GM23338 (cell line): ENCODE results near the gene TMEM167B. TPM values are rescaled to one million over a fixed set of nuclear protein-coding genes. Genes with fewer than 3 reads are reported as not detected.

Experiments used
- ATAC-seq: fragments of 200-7000 bp; cut with Tn5 transposase; 3 replicates; pipeline ENCODE4 v1.9.1; 2020
- DNase-seq: peaks from one replicate; pipeline ENCODE4 v3.0.0-alpha.2; 2015; ENCODE audit warnings: low spot score
- H2AFZ ChIP-seq: fragments of 200-600 bp; sonication (generic); 2 replicates; pipeline ENCODE4 v1.8.0; 2016; ENCODE audit warnings: antibody characterized with exemption, mild to moderate bottlenecking, moderate library complexity
- H3F3A ChIP-seq: fragments of 200-600 bp; sonication (generic); replicated peaks from 2 replicates; pipeline ENCODE4 v1.8.0; 2017; ENCODE audit warnings: antibody characterized with exemption, mixed run types, low read depth
- H3K27ac ChIP-seq: fragments of 200-600 bp; sonication (generic); 2 replicates; pipeline ENCODE4 v1.6.1; 2016; ENCODE audit warnings: low read depth
- H3K27me3 ChIP-seq: fragments of 200-600 bp; sonication (generic); 2 replicates; pipeline ENCODE4 v1.8.0; 2016; ENCODE audit warnings: mild to moderate bottlenecking, mixed run types, moderate library complexity; ENCODE audit not compliant: insufficient read depth
- H3K36me3 ChIP-seq: fragments of 200-600 bp; sonication (generic); 2 replicates; pipeline ENCODE4 v1.8.0; 2016; ENCODE audit warnings: mild to moderate bottlenecking; ENCODE audit not compliant: insufficient read depth
- H3K4me1 ChIP-seq: fragments of 200-600 bp; sonication (generic); 2 replicates; pipeline ENCODE4 v1.8.0; 2016; ENCODE audit warnings: mild to moderate bottlenecking, moderate library complexity; ENCODE audit not compliant: insufficient read depth
- H3K4me2 ChIP-seq: fragments of 200-600 bp; sonication (generic); 2 replicates; pipeline ENCODE4 v1.7.1; 2017; ENCODE audit warnings: mixed run types
- H3K4me3 ChIP-seq: fragments of 200-600 bp; sonication (generic); 2 replicates; pipeline ENCODE4 v1.6.1; 2016; ENCODE audit warnings: mixed run types
- H3K79me2 ChIP-seq: fragments of 200-600 bp; sonication (generic); replicated peaks from 2 replicates; pipeline ENCODE4 v1.8.0; 2017; ENCODE audit warnings: mild to moderate bottlenecking; ENCODE audit not compliant: insufficient read depth
- H3K9me2 ChIP-seq: fragments of 200-600 bp; sonication (generic); 2 replicates; pipeline ENCODE4 v1.8.0; 2017; ENCODE audit not compliant: insufficient read depth
- H4K20me1 ChIP-seq: fragments of 200-600 bp; sonication (generic); replicated peaks from 2 replicates; pipeline ENCODE4 v1.8.0; 2017; ENCODE audit warnings: mild to moderate bottlenecking; ENCODE audit not compliant: insufficient read depth
- H3K27ac Mint-ChIP-seq: 2 replicates; pipeline ENCODE4 v1.8.0; 2020; ENCODE audit warnings: inconsistent platforms, mild to moderate bottlenecking, moderate library complexity, mixed read lengths
- H3K27me3 Mint-ChIP-seq: 3 replicates; pipeline ENCODE4 v1.8.0; 2022; ENCODE audit warnings: low read depth, mild to moderate bottlenecking, moderate library complexity, mixed read lengths, inconsistent platforms; ENCODE audit not compliant: insufficient read depth, poor library complexity
- H3K36me3 Mint-ChIP-seq: 3 replicates; pipeline ENCODE4 v1.8.0; 2021; ENCODE audit warnings: low read depth, mild to moderate bottlenecking, inconsistent platforms, moderate library complexity, mixed read lengths
- H3K4me1 Mint-ChIP-seq: 3 replicates; pipeline ENCODE4 v1.8.0; 2020; ENCODE audit warnings: mild to moderate bottlenecking, inconsistent platforms, mixed read lengths
- H3K4me3 Mint-ChIP-seq: 3 replicates; pipeline ENCODE4 v1.8.0; 2021; ENCODE audit warnings: moderate library complexity, mild to moderate bottlenecking, inconsistent platforms, mixed read lengths
- H3K9me3 Mint-ChIP-seq: 3 replicates; pipeline ENCODE4 v1.8.0; 2020; ENCODE audit warnings: moderate library complexity, mild to moderate bottlenecking, inconsistent platforms, mixed read lengths
- CREB1 ChIP-seq: fragments of 250-450 bp; sonication (Bioruptor Pico); IDR thresholded peaks from 2 replicates; pipeline ENCODE4 v1.5.0; 2020; ENCODE audit warnings: low read depth, mild to moderate bottlenecking, moderate library complexity
- CTCF ChIP-seq, 2 experiments: fragments of 200-600 bp in 1 of 2; sonication (generic) in 1 of 2; conservative IDR thresholded peaks; 2 replicates each; pipeline versions ENCODE4 v1.5.1 to v1.6.1; 2016 to 2017; ENCODE audit warnings: antibody characterized with exemption in 2 of 2, low read depth in 2 of 2, mild to moderate bottlenecking in 2 of 2, moderate library complexity in 1 of 2
- EZH2 ChIP-seq: fragments of 200-600 bp; sonication (generic); IDR thresholded peaks from one replicate; pipeline ENCODE4 v1.8.0; 2017; ENCODE audit warnings: antibody characterized with exemption, mild to moderate bottlenecking, low read depth; ENCODE audit not compliant: unreplicated experiment
- EZH2phosphoT487 ChIP-seq: fragments of 200-600 bp; sonication (generic); IDR thresholded peaks from one replicate; pipeline ENCODE4 v1.8.1; 2018; ENCODE audit warnings: antibody characterized with exemption; ENCODE audit not compliant: unreplicated experiment
- JUNB ChIP-seq: IDR thresholded peaks from one replicate; pipeline ENCODE4 v1.6.1; 2016; ENCODE audit warnings: antibody characterized with exemption; ENCODE audit not compliant: unreplicated experiment
- NANOG ChIP-seq: IDR thresholded peaks from 2 replicates; pipeline ENCODE4 v1.6.1; 2016; ENCODE audit warnings: antibody characterized with exemption, borderline replicate concordance
- POLR2AphosphoS5 ChIP-seq: IDR thresholded peaks from 2 replicates; pipeline ENCODE4 v1.6.1; 2016; ENCODE audit warnings: antibody characterized with exemption, low read depth
- STAT1 ChIP-seq: IDR thresholded peaks from one replicate; pipeline ENCODE4 v1.6.1; 2016; ENCODE audit warnings: antibody characterized with exemption; ENCODE audit not compliant: unreplicated experiment
- ZNF114 ChIP-seq: fragments of 250-450 bp; sonication (Bioruptor Pico); IDR thresholded peaks from 2 replicates; pipeline ENCODE4 v1.5.0; 2020; ENCODE audit warnings: mild to moderate bottlenecking, moderate library complexity
- ZNF331 ChIP-seq: fragments of 250-450 bp; sonication (Bioruptor Pico); IDR thresholded peaks from 2 replicates; pipeline ENCODE4 v1.5.0; 2020; ENCODE audit warnings: low read depth, mild to moderate bottlenecking, moderate library complexity
- polyA plus RNA-seq: library from polyadenylated mRNA; unstranded; fragments of >200 nt; fragmentation: Nextera tagmentation; extraction: Ambion mirVana; gene quantifications from 2 replicates; pipeline ENCODE4 v1.2.1, GENCODE V29; 2016
- total RNA-seq: library from RNA; depleted of rRNA; stranded (reverse); fragments of >200 nt; shearing (Covaris generic); gene quantifications from 2 replicates; pipeline ENCODE4 v1.2.3, GENCODE V29; 2014
- TF ChIP-seq, protein P1 (sequence below): fragments of 250-450 bp; sonication (Bioruptor Pico); IDR thresholded peaks from 2 replicates; pipeline ENCODE4 v1.5.0; 2020; ENCODE audit warnings: mild to moderate bottlenecking, moderate library complexity
- TF ChIP-seq, protein P2 (sequence below): IDR thresholded peaks from 2 replicates; pipeline ENCODE4 v1.6.1; 2016; ENCODE audit warnings: antibody characterized with exemption
- TF ChIP-seq, protein P3 (sequence below): IDR thresholded peaks from one replicate; pipeline ENCODE4 v1.6.1; 2018; ENCODE audit warnings: antibody characterized with exemption; ENCODE audit not compliant: unreplicated experiment

The TMEM167B gene
- total and polyA plus RNA-seq, 2 experiments from 2014 or later = 9.8 to 10.7 TPM

GRCh38 chr1:109107785-109108184, 17.2 kb downstream of the TMEM167B start:
- TF ChIP-seq ZNF331 (CRISPR knock-in tag) (no peak), POLR2AphosphoS5 (no peak), EZH2 (no peak), CREB1 (CRISPR knock-in tag) (no peak), CTCF (conservative IDR thresholded peaks at IDR 0.05; ENCODE audit: low read depth in 2 of 2) (no peak), EZH2phosphoT487 (no peak), NANOG (no peak), ZNF114 (CRISPR knock-in tag) (no peak), JUNB (no peak), STAT1 (no peak)
- TF ChIP-seq, protein P1, sequence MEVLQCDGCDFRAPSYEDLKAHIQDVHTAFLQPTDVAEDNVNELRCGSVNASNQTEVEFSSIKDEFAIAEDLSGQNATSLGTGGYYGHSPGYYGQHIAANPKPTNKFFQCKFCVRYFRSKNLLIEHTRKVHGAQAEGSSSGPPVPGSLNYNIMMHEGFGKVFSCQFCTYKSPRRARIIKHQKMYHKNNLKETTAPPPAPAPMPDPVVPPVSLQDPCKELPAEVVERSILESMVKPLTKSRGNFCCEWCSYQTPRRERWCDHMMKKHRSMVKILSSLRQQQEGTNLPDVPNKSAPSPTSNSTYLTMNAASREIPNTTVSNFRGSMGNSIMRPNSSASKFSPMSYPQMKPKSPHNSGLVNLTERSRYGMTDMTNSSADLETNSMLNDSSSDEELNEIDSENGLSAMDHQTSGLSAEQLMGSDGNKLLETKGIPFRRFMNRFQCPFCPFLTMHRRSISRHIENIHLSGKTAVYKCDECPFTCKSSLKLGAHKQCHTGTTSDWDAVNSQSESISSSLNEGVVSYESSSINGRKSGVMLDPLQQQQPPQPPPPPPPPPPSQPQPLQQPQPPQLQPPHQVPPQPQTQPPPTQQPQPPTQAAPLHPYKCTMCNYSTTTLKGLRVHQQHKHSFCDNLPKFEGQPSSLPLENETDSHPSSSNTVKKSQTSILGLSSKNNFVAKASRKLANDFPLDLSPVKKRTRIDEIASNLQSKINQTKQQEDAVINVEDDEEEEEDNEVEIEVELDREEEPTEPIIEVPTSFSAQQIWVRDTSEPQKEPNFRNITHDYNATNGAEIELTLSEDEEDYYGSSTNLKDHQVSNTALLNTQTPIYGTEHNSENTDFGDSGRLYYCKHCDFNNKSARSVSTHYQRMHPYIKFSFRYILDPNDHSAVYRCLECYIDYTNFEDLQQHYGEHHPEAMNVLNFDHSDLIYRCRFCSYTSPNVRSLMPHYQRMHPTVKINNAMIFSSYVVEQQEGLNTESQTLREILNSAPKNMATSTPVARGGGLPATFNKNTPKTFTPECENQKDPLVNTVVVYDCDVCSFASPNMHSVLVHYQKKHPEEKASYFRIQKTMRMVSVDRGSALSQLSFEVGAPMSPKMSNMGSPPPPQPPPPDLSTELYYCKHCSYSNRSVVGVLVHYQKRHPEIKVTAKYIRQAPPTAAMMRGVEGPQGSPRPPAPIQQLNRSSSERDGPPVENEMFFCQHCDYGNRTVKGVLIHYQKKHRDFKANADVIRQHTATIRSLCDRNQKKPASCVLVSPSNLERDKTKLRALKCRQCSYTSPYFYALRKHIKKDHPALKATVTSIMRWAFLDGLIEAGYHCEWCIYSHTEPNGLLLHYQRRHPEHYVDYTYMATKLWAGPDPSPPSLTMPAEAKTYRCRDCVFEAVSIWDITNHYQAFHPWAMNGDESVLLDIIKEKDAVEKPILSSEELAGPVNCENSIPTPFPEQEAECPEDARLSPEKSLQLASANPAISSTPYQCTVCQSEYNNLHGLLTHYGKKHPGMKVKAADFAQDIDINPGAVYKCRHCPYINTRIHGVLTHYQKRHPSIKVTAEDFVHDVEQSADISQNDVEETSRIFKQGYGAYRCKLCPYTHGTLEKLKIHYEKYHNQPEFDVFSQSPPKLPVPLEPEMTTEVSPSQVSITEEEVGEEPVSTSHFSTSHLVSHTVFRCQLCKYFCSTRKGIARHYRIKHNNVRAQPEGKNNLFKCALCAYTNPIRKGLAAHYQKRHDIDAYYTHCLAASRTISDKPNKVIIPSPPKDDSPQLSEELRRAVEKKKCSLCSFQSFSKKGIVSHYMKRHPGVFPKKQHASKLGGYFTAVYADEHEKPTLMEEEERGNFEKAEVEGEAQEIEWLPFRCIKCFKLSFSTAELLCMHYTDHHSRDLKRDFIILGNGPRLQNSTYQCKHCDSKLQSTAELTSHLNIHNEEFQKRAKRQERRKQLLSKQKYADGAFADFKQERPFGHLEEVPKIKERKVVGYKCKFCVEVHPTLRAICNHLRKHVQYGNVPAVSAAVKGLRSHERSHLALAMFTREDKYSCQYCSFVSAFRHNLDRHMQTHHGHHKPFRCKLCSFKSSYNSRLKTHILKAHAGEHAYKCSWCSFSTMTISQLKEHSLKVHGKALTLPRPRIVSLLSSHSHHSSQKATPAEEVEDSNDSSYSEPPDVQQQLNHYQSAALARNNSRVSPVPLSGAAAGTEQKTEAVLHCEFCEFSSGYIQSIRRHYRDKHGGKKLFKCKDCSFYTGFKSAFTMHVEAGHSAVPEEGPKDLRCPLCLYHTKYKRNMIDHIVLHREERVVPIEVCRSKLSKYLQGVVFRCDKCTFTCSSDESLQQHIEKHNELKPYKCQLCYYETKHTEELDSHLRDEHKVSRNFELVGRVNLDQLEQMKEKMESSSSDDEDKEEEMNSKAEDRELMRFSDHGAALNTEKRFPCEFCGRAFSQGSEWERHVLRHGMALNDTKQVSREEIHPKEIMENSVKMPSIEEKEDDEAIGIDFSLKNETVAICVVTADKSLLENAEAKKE (CRISPR knock-in tag) = no peak
- TF ChIP-seq, protein P2, sequence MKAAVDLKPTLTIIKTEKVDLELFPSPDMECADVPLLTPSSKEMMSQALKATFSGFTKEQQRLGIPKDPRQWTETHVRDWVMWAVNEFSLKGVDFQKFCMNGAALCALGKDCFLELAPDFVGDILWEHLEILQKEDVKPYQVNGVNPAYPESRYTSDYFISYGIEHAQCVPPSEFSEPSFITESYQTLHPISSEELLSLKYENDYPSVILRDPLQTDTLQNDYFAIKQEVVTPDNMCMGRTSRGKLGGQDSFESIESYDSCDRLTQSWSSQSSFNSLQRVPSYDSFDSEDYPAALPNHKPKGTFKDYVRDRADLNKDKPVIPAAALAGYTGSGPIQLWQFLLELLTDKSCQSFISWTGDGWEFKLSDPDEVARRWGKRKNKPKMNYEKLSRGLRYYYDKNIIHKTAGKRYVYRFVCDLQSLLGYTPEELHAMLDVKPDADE = no peak
- TF ChIP-seq, protein P3, sequence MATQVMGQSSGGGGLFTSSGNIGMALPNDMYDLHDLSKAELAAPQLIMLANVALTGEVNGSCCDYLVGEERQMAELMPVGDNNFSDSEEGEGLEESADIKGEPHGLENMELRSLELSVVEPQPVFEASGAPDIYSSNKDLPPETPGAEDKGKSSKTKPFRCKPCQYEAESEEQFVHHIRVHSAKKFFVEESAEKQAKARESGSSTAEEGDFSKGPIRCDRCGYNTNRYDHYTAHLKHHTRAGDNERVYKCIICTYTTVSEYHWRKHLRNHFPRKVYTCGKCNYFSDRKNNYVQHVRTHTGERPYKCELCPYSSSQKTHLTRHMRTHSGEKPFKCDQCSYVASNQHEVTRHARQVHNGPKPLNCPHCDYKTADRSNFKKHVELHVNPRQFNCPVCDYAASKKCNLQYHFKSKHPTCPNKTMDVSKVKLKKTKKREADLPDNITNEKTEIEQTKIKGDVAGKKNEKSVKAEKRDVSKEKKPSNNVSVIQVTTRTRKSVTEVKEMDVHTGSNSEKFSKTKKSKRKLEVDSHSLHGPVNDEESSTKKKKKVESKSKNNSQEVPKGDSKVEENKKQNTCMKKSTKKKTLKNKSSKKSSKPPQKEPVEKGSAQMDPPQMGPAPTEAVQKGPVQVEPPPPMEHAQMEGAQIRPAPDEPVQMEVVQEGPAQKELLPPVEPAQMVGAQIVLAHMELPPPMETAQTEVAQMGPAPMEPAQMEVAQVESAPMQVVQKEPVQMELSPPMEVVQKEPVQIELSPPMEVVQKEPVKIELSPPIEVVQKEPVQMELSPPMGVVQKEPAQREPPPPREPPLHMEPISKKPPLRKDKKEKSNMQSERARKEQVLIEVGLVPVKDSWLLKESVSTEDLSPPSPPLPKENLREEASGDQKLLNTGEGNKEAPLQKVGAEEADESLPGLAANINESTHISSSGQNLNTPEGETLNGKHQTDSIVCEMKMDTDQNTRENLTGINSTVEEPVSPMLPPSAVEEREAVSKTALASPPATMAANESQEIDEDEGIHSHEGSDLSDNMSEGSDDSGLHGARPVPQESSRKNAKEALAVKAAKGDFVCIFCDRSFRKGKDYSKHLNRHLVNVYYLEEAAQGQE = no peak
- peaks cover 17% of the 10 kb centered on the region for H3K27me3 Mint-ChIP-seq
- H3K9me3 Mint-ChIP-seq = no peaks in the 10 kb centered on the region; the same call in 2 of the 3 replicates

More at GRCh38 chr1:109107785-109108184, 17.2 kb downstream of the TMEM167B start:
- peaks cover 10% of the 10 kb centered on the region; the same call in 2 of the 3 replicates for H3K36me3 Mint-ChIP-seq
- H3F3A ChIP-seq = peaks cover 4% of the 10 kb centered on the region; the same call in 1 of the 2 replicates
- DNase-seq (no peak), ATAC-seq (no peak)
- H3K27ac ChIP-seq = no peak overlapping the region
- no peak overlapping the region for H3K4me2 ChIP-seq
- H3K4me3 ChIP-seq = no peak overlapping the region
- H3K4me1 Mint-ChIP-seq = peaks cover under 1% of the 10 kb centered on the region; the same call in 2 of the 3 replicates
- H3K9me2 ChIP-seq = no peaks in the 10 kb centered on the region
- no peak overlapping the region for H3K27ac Mint-ChIP-seq
- H3K4me1 ChIP-seq = peaks cover 5% of the 10 kb centered on the region; the same call in 1 of the 2 replicates
- H3K27me3 ChIP-seq = peaks cover 18% of the 10 kb centered on the region
- no peak overlapping the region for H2AFZ ChIP-seq
- H3K79me2 ChIP-seq = no peaks in the 10 kb centered on the region
- no peak overlapping the region for H3K4me3 Mint-ChIP-seq
- H4K20me1 ChIP-seq = no peaks in the 10 kb centered on the region
- no peaks in the 10 kb centered on the region for H3K36me3 ChIP-seq
